ENCODE measurements around the gene RPUSD4.

RPUSD4 gene

DNA sequence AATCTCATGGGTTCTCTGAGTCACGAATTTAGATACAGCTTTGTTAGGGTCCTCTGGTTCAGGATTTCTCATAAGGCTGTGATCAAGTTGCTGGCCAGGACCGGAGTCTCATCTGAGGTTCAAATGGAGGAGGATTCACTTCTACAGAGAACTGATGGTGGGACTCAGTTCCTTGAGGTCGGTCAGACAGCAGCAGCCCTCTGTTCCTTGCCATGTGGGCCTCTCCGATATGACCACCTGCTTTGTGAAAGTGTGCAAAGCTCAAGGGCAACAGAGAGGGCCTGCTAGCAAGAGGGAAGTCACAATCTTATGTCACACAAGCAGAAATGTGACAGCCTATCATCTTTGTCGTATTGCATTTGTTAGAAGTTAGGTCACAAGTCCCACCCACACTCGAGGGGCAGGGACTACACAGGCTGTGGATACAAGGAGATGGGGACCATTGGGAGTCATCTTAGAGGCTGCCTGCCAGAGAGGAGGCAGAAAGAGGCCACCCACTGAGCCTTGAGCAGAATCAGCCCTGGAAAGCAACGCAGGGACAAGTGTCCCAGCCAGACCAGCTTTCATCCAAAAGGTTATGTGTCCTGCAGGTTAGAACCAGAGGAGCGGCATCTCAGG lies 34.5 kb downstream of the RPUSD4 start:
- no peak for DNase-seq

DNA sequence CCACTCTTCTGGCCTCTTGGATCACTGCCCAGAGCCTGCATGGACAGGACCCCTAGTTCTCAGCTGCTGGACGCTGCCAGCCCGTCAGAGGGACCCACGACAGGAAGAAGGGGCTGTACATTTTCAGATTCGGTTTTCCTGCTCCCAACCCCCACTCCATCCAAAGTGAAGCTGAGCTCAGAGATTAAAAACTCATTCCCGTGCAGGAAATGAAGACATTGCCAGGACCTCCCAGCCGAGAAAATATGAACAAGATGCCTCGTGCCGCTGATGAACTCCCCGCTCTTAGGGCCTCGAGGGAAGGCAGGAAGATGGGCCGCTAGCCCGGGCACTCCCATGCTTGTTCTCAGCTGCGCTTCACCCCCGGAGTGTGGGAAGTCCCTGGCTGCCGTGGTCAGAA lies 36.1 kb downstream of the RPUSD4 start:
- no peak for DNase-seq

DNA sequence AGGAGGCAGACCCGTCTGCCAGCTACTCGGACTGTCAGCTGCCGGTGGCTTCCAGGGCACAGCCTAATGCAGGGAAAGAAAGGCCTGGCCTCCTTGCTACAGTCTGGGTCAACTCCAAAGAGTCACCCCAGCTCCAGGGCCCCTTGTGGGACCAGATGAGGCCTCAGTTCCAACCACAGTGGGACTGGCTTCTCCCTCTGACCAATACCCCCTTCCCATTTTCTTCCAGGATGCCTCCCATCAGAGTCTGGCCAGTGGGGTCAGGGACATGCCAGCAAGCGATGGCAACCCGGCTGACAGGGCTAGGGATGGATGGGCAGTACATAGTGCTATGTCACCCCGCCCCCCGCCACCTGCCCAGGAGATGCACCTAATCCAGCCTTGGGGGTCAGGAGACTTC lies 36.6 kb downstream of the RPUSD4 start:
- DNase-seq, result no peak

DNA sequence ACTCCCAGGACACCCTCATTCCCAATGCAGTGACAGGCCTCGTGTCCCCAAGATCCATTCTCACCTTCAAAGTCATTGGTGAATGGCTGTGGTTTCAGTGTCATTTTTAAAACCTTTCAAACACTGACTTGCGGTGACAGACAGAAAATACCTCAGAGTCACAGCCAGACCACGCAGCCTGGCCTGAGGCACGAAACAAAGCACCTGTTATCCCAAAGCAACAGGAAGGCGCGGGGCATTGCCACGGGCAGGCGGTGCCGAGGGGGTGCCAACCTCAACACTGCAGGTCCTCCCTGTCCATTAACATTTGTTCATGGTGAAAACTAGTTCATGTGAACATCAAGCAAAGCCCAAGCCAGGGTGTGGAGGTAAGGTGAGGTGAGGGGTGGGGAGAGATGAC lies 38.2 kb downstream of the RPUSD4 start:
- no peak for DNase-seq

DNA sequence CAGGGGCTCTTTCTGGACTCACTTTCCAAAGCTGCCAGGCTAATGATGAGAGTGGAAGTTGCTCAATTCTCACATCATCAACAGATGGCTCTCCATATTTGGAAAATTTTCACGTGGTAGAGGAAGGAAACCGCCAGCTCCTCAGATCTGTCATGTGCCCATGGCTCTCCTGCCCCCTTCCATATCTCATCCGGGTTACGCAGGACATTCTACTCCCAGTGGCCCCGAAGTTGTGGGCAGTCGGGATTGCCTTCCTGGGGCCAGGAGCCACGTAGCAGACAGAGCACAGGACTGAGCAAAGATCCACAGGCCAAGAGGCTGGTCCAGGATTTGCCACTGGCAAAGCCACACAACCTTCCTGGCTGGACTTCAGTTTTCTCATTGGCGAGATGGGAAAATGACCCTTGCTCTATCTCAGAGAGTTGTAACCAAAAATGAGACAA lies 38.8 kb downstream of the RPUSD4 start:
- DNase-seq, result peak; percentile 33

DNA sequence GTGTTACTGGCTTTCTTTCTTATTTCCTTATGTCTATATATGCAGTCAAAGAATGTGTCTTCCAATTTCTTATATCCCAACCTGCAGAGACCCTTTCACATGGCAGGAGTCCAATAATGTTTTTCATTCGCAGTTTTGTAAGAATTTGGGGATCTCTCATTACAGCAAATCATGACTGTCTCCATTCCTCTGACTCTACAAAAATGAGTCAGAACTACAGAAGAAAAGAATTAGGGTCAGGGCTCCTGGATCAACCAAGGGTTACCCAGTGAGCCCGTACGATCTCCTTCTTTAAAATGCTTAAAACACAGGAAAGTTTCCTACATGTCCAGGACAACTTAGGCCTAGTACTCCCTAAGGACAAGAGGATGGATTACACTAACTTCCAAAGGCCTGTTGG lies 42.2 kb downstream of the RPUSD4 start:
- DNase-seq, result no peak

DNA sequence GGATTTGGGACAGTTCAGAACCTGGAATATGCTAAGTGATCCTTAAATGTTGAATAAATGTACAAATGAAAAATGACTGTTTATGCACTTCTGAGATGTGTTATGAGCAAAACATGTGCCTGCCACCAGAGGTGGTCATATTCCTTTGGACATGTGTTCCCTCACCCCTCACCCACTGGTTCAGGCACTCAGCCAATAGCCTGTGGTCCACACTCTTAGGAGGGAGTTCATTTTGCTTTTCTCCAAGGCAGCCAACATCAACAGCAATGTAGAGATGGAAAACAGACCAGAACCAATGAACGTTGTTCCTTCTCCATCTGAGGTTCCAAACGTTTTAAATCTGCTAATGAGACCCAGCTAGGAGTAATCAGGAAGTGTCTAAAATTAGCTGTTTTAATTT lies 44.0 kb downstream of the RPUSD4 start:
- DNase-seq, result peak; percentile 32

DNA sequence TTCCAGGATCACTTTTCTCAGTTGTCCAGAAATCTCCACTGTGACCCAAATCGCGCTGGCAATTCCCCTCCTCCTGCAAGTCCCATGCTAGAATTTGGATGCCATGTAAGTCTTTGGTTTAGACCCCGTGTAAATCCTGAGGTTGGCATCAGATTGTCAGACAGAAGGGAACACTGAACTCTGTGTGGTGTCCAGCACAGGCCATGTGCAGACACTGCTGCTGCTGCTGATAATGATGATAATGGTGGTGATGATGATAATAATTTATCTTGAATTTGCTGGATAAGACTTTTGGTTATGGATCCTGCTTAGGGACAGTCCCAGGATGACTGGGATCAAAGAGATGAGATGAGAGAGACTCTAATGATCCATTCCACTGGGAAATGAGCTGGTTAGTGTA lies 45.0 kb downstream of the RPUSD4 start:
- no peak for DNase-seq

DNA sequence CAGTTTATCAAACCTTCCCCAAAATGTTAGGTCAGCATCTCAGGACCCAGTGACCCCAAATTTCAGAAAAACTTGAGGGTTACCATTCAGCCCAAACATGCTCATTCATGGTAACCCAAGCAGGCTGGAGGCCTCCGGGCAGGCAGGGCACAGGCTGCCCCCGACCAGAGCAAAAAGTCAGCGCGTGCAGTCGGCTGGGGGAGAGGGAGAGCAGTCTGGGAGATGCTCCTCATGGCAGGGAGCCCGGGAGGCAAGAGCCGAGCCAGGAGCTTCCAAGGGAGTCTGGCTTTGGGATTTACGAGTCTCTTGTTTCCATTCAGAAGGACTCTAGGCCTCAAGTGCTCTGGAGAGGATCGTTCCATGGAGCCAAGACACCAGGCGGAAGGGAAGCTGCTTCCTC lies 45.7 kb downstream of the RPUSD4 start:
- DNase-seq, result peak; percentile 88

DNA sequence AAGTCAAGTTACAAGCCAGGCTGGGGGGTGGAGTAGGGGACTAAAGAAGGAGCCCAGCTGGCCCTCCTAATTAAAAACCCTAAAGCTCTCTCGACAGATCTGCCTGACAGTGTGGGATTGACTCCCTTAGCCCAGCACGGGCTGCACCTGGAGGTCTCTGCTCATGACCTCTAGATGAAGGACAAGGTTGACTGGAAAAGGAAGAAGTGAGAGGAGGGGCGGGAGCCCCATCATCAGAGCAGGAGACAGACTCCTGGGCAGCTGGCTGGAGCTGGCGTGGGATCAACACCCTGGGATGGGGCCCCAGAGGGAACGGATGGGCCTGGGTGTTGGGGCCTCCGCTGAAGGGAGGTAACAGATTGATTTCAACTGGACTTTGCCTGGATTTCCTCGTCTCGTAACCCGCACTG lies 46.1 kb downstream of the RPUSD4 start:
- DNase-seq, result peak; percentile 45

DNA sequence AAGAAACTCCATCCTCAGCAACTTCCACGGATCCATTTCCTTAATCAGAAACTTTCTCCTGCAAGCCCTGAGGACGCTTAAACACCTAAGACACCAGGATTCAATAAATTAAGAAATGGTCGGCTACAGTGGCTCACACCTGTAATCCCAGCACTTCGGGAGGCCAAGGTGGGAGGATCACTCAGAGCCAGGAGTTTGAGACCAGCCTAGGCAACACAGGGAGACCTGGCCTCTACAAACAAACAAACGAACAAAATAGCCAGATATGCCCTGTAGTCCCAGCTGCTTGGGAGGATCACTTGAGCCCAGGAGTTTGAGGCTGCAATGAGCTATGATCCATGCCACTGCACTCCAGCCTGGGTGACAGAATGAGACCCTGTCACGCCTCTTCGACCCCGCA lies 46.7 kb downstream of the RPUSD4 start:
- DNase-seq, result no peak

DNA sequence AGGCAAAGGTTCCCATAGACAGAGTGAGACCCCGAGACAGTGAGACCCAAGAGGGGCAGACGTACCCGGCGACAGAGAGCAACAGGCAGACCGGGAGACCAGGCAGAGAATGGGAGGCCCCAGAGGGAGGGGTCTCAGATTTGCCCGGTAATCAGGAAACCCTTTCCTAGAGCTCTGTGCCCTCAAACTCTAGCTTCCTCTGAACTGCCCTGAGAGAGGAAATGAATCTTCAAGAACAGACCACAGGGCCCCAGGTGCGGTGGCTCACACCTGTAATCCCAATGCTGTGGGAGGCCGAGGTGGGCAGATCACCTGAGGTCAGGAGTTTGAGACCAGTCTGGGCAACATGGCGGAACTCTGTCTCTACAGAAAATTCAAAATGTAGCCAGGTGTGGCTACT lies 47.7 kb downstream of the RPUSD4 start:
- no peak for DNase-seq

DNA sequence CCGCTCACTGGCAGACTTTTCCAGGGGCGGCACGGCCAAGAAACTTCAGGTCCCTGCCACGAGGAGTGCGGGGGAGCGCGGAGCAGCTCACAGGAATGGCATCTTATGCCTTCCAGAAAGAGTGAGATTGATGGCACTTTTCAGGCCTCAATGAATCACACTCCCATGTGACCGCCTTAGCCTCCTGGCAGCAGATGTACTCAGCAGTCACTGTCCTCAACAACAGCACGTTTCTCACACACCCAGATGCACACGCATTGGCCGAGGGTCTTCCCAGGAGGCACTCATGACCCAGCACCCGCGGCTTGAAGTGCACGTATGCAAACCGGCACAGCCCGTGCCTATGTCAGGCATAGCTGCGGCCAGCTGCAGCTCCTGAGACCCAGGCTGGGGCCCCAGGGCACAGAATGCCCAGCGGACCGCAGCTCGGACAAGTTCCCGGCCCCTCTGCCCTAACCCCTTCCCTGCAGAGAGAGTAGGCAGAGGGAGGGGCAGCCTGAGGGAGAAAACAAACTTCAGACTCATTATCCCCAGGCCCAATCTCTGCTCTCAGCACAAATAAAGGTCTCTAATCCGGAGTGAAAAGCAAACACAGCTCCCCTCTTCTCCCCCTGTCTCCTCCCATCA lies 48.3 kb downstream of the RPUSD4 start:
- DNase-seq, result peak; percentile 90

DNA sequence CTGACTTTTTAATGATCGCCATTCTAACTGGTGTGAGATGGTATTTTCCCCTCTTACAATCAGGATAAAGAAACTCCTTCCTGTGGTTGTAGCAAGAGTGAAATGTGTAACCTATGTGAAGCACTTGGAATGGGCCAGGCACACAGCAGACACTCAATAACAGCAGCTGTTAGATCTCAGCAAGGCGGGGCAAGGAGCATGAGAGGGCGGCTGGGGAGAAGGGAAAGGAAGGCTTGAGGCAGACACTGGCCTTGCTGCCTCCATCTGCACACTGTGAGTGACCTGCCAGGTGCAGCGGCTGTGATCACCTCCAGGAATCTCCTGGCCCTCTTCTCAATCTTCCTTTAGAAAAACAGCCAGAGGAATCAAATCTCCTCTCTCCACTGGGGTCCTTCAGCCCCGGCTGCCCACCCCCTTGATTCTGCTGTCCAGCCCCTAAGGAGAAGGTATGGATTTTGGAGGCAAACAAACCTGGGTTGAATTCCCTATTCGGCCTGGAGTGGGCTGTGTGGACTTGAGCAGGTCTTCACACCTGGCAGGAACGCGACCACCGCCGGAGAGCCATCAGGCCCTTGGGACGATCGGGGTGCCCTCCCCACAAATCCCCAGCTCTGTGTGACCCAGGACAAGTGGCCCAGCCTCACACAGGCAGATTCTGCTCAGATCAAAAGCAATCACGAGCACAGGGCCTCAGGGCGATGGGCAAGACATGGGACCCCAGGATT lies 49.0 kb downstream of the RPUSD4 start:
- no peak for DNase-seq

DNA sequence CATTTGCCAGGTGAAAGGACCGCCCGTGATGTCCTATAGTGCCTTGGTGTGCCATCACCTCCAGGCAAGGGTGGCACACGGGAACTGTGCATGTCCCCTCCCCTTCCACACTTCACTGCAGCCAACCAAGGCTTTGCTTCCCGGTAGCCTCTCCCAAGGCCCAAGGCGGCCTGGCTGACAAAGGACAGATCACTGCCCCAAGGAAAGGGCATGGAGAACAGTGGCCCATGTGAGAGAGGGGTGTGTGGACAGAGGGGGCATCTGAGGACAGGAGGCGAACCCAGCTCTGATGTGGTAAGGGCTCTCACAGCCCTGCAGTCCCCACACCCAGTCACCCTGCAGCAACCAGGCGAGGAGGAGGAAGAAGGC lies 50.4 kb downstream of the RPUSD4 start:
- DNase-seq, result no peak

DNA sequence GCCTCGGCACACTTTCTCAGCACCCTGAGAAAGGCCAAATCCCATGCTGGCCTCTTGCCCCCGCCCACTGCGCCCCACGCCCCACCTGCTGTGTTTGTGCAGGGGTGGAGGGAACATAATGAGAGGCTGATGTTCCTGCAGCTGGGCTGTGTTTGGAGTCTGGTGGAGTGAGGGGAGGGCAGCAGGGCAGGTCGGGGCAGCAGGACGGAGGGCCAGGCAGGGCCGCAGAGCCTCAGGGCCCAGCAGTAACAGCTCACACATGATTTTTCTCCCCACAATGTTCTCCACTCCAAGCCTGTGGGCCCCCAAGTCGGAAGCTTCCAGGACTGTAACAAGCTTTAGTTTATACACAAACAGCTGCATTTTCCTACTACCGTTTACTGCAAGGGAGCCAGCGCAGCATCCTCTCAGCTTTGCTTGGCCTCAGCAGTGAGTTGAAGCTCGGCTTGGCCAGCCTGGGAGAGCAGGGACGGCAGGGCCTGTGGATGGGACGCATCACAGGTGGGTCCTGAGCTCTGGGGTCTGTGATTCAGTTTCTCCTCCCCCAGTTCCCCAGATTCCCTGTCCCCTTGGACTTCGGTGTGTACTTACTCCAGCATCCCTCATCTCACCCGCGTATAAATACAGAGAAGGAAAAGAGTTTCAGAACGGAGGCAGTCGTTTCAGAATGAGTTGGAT lies 51.0 kb downstream of the RPUSD4 start:
- DNase-seq, result no peak

DNA sequence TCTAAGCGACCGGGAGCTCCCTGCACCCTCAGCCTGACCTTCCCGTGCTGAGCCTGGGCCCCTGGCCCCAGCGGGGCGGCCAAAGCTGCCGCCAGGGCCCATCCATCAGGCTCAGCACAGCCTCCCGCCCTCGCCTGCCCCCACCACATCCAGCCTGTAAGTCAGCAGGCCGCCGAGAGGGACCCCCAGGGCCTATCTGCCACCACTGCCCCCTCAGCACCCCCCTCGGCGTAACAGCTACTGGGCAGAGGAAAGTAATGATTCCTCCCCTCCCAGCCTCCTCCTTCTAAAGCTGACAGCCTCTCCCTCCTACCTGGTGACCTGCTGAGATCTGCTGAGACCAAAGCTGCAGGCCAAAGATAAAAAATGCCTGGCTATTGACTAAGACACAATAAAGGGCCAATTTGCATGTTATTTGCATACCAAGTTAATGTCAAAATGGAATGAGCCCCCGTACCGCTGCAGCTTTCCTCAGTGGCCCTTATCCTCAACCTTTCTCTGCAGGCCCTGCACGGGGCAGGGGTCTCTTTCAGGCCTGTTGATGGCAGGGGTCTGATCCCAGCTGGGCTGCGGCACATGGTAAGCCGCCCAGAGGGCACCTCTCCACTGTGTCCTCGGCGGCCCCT lies 51.6 kb downstream of the RPUSD4 start:
- DNase-seq, result no peak

DNA sequence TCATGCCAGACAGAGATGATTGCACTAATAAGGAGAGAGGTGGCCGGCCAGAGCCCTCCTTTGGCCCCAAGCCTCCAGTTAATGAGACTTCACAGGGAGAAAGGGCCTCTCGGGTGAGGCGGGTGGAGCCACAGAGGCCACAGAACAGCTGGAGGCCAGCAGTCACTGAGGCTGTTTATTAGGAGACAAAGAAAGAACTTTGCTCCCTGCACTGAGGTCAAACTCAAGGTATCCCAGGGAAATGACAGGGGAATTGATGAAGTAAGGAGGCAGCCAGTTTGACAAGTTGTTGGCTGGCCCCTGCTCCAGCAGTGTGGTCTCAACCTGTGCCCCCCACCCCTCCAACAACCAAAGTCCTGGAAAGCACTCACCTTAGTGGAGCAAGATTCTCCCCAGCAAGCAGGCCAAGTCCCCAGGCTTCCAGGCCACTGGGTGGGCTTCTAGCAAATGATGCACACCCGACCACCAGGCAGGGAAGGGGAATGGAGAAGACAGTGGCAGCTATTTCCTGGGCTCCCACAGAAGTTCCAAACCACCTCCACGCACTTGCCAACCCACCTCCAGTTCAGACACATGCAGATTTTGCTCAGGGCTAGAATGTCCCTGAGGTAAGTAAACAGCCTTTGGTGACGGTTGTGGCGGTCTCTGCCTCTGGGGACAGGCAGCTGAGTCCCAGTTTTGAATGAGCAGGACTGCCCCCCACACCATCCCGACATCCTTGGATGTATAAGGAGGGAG lies 53.2 kb downstream of the RPUSD4 start:
- no peak for DNase-seq

DNA sequence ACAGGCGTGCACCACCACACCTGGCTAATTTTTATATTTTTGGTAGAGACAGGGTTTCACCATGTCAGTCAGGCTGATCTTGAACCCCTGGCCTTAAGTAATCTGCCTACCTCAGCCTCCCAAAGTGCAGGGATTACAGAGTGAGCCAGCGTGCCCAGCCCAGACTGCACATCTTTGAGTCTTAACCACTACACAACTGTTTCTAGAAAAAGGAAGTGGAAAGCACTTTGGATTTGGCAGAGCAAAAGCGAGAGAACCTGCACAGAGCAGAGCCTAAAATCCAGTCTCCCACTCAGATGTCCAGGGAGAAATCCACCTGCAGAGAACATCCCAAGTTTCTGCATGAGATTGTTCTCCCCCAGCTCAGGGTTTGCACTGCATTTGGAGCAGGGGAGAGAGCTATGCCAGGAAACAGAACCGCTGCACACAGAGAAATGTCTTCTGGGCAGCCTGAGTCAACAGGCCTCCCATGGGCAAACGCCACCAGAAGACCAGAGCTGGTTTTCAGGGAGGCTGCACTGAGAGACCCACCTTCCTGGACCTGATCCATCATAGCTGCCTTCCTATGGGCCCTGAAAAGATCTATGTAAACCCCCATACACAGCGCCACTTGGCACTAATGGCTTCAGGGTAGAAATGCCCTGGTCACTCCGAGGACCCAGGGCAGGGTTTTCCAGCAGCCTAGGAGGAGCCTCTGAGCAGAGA lies 54.0 kb downstream of the RPUSD4 start:
- no peak for DNase-seq

DNA sequence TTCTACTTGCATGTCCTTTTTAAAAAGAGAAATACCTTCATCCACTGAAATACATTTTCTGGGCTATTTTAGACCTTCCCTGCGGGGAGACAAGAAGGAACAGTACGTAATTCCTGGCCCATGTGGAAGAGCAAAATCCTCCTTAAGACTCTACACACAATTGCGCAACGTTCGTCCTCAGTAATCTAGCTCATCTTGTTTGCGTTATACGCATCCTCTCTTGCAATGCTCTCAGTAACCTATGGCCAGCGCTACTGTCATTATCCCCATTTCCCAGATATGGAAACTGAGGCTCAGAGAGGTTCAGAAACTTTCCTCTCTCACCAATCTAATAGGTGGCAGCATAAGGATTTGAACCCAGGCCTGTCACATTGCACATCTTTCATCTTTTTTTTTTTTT lies 54.6 kb downstream of the RPUSD4 start:
- DNase-seq, result no peak

DNA sequence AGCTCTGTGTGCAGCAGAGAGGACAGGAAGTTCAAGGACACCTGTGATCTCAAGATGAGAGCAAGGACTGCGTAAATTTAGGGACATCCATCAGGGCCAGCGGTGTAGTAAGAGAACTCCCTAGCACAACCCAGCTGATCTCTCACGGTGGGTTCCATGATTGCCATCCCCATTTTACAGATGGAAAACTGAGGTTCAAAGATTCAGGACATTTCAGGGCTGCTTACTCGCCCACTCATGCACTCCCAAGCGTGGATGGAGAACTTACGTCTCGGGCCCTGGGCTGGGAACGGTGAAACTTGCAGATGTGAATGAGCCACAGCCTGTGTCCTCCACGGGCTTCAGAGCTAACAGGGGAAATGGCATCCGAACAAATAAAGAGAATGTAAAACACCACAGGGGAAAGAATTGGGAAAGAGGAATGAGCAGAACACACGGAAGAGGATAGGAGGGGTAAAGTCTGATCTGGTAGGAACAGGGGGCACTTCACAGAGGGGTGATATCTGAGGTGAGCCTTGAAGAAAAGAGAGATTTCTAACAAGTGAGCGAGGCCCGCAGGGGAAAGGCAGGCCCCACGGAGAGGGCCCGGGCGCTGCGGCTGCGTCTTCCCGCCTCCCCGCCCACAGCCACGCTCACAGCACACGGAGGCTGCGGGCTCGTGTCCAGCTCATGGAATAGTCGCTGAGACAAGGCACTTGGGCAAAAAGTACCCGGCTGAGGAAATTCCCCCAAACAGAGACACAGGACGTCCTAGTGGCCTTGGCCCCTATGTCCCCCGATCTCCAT lies 55.9 kb downstream of the RPUSD4 start:
- no peak for DNase-seq
